Activated CD8-positive, alpha-beta memory T cell treated with anti-CD3 and anti-CD28 coated beads for 4 hours (primary cell): ENCODE results near the gene OSBP2.
"Not testable (repeated sequence)": the region's sequence is repeated elsewhere in the genome, so short reads cannot be mapped to it uniquely, and the experiment has no call there.

Source experiments
- DNase-seq, 2 donors: peaks; one replicate each; pipeline ENCODE4 v3.0.0-alpha.2; 2020; ENCODE audit warnings: low read depth in 2 of 2

OSBP2 gene

GRCh38 chr22:30717952-30718351 lies 23.3 kb downstream of the OSBP2 start:
- no peak for DNase-seq

- no peak for DNase-seq
These were observed 23.8 kb downstream of the OSBP2 start for GRCh38 chr22:30718491-30718890.

DNA sequence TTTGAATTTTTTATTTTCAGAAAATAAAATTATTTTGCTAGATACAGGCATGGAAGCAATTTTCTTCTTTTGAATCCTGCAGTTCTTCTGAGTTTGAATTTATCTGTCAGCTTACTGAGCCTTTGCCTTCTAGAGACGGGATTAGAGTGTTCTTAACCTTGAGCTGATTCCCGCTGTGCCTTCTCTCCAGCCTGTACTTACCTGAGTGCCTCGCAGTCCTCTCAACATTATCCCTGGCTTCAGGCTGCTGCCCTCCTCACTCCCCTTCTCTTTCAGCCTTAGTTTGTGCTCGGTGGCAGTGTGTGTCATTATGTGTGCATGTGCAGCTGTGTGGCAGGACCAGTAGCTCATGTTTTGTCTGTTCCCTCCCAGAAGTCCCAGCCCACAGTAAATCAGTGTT lies 24.3 kb downstream of the OSBP2 start:
- no peak for DNase-seq

DNA sequence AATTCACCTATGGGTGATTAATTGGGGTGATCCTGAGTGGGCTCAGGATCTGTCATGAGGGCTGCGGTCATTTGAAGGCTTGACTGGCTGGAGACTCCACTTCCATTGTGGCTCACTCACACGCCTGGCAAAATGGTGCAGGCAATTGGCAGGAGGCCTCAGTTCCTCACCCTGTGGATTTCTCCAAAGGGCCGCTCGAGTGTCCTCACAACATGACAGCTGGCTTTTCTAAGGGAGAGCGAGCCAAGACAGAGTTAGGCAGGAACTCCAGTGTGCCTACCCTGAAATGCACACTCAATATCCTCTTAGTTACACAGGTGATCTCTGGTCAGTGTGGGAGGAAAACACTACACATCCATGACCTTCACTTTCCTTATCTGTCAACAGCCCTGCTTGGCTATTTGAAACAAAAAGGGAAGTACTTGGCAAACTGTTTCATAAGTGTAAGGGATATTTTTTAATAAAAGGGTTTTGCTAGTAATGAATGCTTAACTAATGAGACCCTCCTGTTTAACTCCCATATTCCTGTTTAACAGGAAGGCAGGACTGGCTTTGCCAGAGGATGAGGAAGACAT lies 25.7 kb downstream of the OSBP2 start:
- no peak for DNase-seq

- no peak for DNase-seq
These were observed 27.1 kb downstream of the OSBP2 start for GRCh38 chr22:30721741-30722140.

DNA sequence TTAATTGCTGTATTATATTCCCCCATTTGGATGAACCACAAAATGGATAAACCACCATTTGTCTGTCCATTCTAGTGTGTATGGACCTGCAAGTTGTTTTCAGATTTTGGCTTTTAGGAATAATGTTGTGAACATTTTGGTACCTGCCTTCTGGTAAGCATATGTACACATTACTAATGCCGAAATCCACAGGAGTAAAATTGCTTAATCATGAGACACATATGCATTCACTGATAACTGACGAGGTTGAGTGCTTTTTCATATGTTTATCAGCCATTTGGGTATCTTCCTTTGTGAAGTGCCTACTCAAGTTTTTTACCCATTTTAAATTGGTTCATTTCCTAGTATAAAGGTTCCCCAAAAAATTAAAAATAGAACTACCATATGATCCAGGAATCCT lies 34.2 kb downstream of the OSBP2 start:
- no peak for DNase-seq

DNA sequence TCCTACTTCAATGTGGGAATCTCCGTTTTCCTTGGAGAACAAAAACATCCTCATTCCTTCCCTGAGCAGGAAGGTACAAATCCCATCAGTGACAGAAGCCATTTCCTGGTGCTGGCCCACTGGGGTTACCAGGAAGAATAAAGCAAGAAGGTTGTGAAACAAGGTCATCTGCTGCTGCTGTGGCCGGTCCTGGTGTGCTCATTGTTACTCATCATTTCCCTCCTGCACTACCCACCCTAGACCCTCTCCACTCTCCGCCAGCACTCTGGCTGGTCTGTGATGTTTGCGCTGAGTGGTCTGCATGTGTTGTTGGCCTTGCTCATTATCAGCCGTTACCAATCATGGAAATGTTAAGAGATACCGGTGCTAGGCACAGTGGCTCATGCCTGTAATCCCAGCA lies 37.0 kb downstream of the OSBP2 start:
- DNase-seq: no peak

DNA sequence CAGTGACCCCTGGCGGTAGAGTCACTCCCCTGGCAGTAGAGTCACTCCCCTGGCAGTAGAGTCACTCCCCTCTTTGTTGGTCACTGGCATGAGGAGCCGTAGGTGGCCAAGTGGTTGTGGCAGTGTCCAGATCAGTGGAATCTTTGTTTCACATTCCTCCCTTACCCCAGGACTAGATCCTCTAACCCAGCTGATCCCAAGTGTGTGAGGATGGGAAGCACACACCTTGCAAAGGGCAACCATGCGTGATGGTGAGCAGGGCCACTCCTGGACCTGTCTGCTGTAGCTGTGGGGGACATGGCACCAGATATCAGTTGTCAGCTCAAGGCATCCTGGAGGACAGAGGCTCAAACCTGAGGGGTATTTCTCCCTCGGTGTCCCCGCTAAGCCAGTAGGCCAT lies 37.8 kb downstream of the OSBP2 start:
- no peak for DNase-seq

- no peak for DNase-seq
These were observed 38.5 kb downstream of the OSBP2 start for GRCh38 chr22:30733181-30733631.

GRCh38 chr22:30740007-30740406 lies 45.3 kb downstream of the OSBP2 start:
- DNase-seq: not testable (repeated sequence)

DNA sequence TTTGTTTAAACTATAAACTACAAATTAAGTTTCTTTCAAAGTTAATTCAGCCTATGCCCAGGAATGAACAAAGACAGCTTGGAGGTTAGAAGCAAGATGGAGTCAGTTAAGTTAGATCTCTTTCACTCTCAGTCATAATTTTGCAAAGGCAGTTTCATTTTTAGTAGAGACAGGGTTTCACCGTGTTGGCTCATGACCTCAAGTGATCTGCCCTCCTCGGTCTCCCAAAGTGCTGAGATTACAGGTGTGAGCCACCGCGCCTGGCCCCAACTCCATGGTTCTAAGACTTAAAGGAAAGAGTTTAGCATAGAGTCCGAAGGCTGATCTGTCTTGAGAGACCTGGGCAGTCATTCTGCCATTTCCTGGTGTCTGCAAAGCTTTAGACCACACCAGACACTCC lies 45.8 kb downstream of the OSBP2 start:
- DNase-seq: not testable (repeated sequence)

DNA sequence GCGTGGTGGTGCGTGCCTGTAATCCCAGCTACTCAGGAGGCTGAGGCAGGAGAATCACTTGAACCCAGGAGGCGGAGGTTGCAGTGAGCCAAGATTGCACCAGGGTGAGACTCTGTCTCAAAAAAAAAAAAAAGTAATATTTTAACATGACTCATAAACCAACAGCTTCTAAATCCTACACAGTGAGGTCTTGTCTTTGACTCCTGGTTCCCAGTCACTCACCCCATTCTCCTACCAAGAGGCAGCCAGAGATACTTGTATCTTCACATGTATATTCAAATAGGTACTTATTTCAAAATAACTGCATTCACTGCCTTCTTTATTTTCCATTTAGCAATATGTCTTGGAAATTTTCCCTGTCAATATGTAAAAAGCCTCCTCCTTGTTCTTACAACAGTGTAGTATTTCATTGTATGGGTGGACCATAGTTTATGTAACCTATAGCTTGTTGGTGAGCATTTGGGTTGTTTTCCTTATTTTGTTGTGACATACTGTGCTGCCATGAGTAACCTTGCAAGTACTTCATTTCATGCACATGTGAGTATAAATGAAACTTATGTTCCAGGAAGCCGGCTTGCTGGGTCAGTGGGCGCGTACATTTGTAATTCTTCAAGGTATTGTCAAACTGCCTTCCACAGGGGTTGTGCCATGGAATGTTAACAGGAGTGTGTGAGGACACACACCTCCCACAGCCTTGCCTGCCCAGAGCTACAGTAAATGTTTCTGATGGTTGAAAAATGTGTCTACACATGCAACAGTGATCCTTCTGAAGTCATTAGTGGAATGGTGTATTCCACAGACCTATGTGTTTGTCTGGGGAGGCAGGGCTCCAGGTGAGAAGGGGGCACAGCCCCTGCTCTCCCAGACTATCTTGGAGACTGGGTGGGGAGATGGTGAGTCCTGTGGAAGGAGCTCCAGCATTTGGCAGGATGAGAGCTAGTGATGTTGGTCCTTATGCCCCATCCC lies 47.9 kb downstream of the OSBP2 start:
- no peak for DNase-seq

- DNase-seq: no peak
These were observed 48.8 kb downstream of the OSBP2 start for GRCh38 chr22:30743257-30744020.

DNA sequence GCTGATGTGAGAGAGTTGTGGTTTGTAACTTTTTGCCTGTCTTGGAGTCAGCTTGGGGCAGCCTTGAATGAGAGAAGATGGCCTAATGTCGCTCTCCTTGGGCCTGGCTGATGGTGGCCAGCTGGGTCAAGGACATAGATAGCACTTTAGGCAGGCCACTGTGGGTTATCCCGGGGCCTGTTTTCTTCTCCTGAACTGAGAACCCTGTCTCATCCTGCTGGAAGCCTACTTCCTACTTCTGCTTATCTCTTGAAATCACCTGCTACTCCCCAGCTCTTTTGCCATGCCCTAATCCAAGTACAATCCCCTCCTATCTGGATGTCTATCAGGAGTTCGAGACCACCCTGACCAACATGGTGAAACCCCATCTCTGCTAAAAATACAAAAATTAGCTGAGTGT lies 49.5 kb downstream of the OSBP2 start:
- no peak for DNase-seq

DNA sequence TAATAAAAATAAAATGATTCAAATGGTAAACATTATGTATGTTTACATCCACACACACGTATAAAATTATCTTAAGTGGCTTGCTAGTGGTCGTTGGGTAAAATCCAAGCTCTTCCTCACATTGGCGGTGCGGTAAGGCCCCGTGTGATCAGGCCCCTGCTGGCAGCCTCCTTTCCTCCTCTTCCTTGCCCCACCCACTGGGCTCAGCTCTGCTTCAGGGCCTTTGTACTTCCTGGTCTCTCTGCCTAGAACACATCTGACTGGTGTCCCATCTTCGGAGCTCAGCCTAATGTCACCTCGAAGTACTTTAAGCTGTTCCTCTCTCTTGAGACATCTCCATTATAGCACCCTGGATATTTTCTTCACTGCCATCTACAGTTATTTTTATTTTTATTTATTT lies 52.8 kb downstream of the OSBP2 start:
- no peak for DNase-seq

DNA sequence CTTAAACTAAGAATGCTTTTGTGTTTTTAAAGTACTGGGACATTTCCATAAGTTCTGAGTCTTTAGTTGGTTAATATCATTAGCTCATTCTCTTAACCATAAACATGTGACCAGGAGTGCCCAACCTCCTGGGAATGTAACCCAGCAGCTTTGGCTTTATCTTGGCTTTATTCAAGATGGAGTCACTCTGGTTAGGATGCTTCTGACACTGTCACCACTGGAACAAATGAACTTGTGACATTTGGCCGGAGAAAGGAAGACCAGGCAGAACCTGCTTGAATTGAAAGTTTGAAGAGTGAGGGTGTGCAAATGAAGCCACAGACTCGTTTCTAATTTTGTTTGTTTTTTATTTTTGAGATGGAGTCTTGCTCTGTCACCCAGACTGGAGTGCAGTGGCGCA lies 54.6 kb downstream of the OSBP2 start:
- DNase-seq: no peak

- DNase-seq: no peak
These were observed 55.2 kb downstream of the OSBP2 start for GRCh38 chr22:30749849-30750248.

GRCh38 chr22:30751529-30751928 lies 56.9 kb downstream of the OSBP2 start:
- DNase-seq: no peak

DNA sequence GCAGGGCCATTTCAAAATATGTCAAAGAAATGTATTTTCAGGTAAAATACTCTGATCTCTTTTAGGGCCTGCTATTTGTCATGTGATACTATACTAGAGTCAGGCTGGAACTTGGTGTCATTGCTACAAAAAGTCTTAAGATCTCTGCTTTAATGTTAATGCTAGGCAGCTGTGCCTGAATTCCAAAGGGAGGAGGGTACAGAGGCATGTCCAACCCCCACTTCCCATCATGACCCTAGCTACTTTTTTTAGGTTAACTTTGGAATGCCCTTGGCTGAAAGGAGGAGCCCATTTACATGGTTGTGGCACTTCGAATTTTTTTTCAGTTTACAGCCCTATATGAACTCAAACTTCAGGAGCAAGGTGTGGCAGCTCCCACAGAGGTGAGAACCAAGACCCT lies 58.1 kb downstream of the OSBP2 start:
- no peak for DNase-seq

- DNase-seq: no peak
These were observed 59.0 kb downstream of the OSBP2 start for GRCh38 chr22:30753701-30754100.

DNA sequence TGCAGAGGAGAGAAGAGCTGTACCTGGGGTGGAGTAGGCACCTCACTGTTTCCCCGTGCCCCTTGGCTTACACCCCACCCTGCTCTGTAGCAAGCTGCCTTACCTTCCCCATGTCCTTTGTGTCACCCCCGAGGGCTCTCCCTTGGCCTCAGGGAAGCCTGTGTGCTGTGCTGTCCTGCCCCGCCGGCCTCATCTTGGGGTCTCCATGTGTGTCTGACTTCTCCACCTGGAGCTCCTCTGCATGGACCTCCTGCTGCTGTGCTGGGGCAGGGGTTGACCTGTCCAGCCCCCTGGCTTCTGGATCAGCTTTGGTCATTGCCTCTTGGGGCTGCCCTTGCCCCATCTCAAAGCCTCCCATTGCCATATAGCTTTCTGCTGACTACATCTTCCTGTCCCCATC lies 59.8 kb downstream of the OSBP2 start:
- no peak for DNase-seq

- peak; percentile 11 to 12 for DNase-seq
These were observed 60.5 kb downstream of the OSBP2 start for GRCh38 chr22:30754971-30755758.
